Measurements from ENCODE around the gene ELFN2. TPM values are rescaled to one million over a fixed set of nuclear protein-coding genes. Genes with fewer than 3 reads are reported as not detected.

The ELFN2 gene
- total RNA-seq, 2 donors from 2014 or later: 0.41 to 2.0 TPM

- no peaks in the 10 kb centered on the region for H3K9me3 Mint-ChIP-seq
- ATAC-seq (no peak), DNase-seq (ENCODE audit: low spot score in 2 of 2) (no peak)
- H3K27ac Mint-ChIP-seq: no peak overlapping the region
- H3K36me3 Mint-ChIP-seq: no peaks in the 10 kb centered on the region
Observed at GRCh38 chr22:37460684-37461083, 33.4 kb upstream of the ELFN2 start.

DNA sequence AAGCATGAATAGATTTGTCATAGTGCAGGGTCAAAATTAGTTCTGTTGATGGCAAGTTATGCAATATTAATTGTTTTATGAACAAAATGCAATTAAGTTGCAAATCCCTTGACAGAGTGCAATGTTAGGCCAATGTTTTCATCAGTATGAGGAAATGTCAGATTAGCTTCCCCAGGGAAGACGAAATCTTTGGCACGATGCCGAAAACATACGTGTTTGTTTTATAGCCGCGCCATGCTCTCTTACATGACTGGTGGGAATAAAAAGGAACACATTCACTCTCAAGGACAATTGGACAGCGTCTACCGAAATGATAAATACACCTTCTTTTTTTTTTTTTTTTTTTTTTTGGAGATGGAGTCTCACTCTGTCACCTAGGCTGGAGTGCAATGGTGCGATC lies 31.9 kb upstream of the ELFN2 start:
- no peak overlapping the region for H3K27ac Mint-ChIP-seq
- DNase-seq (ENCODE audit: low spot score in 2 of 2) (no peak), ATAC-seq (no peak)
- H3K9me3 Mint-ChIP-seq: no peaks in the 10 kb centered on the region
- H3K36me3 Mint-ChIP-seq: no peaks in the 10 kb centered on the region

DNA sequence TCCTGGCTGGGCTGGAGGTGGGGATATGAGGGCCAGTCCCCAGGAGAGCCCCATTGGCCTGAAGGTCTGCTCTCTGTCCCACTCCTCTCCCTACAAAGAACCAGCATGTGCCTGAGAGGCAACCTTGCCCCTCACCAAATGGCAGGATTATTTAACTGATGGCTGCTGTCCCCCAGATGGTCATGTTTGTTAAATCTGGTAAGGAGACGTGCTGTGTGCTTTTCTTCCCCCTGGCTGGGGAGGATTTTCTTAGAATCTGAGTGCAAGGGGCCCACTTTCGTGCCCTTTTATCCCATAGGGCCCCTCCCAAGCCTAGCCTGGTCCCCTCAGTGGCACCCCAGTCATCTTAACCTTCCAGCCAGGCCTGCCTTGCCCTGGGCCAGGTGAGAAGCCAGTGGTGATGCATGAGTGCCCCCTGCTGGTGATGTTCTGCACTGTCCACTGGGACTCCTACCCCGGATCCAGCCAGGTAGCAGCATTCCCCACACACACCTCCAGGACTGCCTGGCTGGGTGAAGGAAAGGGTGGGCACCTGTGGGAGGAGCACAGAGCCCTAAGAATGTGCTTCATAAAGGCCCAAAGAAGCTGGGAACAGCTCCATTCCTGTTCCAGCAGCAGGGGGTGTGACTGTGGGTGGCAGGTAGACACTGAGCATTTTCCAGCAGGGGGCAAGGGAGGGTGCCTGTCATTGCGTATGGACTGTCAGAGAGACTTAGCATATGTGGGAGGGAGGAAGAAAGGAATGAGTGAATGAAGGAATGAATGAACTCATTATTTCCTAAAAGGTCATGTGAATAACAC lies 30.0 kb upstream of the ELFN2 start:
- peak; percentile 96 to 99 for ATAC-seq

DNA sequence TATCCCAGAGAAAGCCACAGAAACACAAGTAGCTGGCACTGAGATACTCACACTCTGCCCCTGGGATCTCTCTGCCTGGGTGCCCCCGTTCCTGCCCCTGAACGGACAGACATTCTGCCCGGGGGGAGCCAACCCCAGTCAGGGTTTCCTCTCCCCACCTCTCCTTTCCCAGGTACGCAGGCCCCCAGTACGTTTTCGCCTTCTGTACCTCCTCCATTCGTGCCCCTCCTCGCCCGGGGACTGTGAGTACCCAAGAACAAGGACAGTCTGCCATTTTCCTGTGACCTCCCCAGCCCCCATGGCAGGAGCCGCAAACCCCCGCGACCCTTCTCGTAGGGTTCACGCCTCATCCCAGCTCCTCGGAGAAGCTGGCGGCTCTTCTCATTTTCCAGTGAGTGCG lies 29.1 kb upstream of the ELFN2 start:
- no peaks in the 10 kb centered on the region for H3K9me3 Mint-ChIP-seq
- no peaks in the 10 kb centered on the region for H3K36me3 Mint-ChIP-seq
- DNase-seq (ENCODE audit: low spot score in 2 of 2) (no peak), ATAC-seq (no peak)
- H3K27ac Mint-ChIP-seq: no peak overlapping the region

More for the DNA sequence above, 30.0 kb upstream of the ELFN2 start:
- H3K27ac Mint-ChIP-seq: no peak overlapping the region
- no peaks in the 10 kb centered on the region for H3K36me3 Mint-ChIP-seq
- H3K9me3 Mint-ChIP-seq: no peaks in the 10 kb centered on the region
- peak; percentile 73 to 93 for DNase-seq (ENCODE audit: low spot score in 2 of 2)

DNA sequence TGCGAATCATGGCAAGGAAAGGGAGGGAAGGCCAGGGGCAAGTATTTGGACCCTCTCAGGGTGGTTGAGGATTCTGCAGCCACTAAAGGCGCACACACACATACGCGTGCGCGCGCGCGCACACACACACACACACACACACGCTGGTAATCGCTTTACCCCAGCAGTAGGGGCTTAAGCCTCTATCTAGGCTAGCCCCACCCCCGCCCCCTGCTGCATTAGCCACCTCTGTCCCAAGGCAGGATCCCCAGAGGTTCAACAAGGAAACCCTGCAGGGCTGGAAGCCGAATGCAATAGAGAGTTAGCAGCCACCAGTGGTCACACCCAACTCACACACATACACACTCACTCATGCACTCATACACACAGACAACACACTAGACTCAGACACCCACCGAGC lies 28.6 kb upstream of the ELFN2 start:
- H3K27ac Mint-ChIP-seq: no peak overlapping the region
- ATAC-seq (no peak), DNase-seq (ENCODE audit: low spot score in 2 of 2) (no peak)
- H3K9me3 Mint-ChIP-seq: no peaks in the 10 kb centered on the region
- no peaks in the 10 kb centered on the region for H3K36me3 Mint-ChIP-seq

DNA sequence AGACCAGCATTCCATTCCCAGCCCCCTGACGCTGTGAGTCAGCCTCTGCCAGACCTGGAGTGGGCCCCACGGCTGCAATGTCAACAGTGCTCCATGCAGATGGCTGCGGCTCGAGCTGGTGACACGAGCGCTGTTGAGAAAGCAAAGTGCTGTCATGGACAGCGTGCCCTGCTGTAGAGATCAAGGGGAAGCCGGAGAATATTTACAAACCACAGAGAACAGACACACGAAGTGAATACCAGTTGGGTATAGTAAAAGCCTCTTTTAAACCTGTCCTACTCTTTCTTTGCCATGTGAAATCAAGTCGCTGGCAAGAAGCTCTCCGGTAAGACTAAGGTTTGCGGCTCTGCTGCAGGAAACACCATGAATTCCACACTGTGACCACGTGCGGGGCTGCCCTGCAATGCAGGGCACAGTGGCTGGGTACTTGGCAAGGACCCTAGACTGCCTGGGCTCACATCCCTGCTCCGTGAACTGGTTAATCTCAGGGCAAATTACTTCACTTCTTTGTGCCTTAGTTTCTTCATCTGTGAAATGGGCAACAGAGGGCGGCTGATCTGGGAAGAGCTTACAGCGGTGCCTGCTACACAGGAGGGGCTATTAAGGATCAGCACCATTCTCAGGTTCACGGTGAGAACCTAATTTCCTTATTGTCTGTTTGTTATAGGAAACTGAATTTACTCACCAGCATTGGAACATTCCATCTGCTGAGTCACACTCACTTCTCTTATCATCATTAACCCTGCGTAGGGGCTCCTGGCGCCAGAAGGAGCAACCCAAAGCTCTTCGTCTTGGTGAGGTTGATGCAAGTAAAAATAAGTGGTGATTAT lies 27.8 kb upstream of the ELFN2 start:
- Mint-ChIP-seq H3K36me3 (no peaks in the 10 kb centered on the region), H3K27ac (no peak overlapping the region), H3K9me3 (no peaks in the 10 kb centered on the region)
- ATAC-seq (no peak), DNase-seq (ENCODE audit: low spot score in 2 of 2) (no peak)

- H3K9me3 Mint-ChIP-seq: no peaks in the 10 kb centered on the region
- no peak overlapping the region for H3K27ac Mint-ChIP-seq
- DNase-seq (ENCODE audit: low spot score in 2 of 2) (no peak), ATAC-seq (no peak)
- no peaks in the 10 kb centered on the region for H3K36me3 Mint-ChIP-seq
Observed at GRCh38 chr22:37453696-37454095, 26.4 kb upstream of the ELFN2 start.

GRCh38 chr22:37451218-37451617 lies 23.9 kb upstream of the ELFN2 start:
- DNase-seq (ENCODE audit: low spot score in 2 of 2) (no peak), ATAC-seq (no peak)
- Mint-ChIP-seq H3K27ac (no peak overlapping the region), H3K36me3 (no peaks in the 10 kb centered on the region), H3K9me3 (no peaks in the 10 kb centered on the region)

DNA sequence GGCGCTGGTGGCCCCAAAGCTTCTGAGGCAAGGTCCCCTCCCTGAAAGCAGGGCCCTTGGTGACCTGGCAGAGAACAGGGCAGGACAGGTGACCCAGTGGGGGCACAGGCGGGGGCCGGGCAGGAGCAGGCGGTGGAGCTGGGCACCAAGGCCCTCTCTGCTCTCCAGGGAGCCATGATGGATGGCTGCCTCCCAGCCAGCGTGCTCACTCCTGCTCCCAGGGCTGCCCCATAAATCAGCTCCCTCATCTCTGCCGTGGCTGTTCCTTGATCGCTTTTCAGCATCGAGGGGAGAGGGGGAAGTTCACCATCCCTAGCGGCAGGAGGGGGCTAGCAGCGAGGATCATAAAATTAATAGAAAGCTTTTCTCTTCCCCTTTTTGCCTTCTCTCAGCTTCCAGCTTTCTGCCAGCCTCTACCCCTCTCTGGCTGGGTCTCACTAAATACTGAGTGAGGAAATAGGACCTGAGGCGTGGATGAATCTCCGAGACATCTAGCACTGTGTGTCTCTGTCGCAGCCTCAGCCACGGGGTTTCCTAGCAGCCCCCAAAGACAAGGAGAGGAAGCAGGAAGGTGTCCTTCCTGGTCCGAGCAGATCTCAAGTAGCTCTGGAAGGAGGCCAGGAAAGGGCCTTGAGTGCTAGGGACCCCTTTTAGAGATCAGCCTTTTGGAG lies 22.2 kb upstream of the ELFN2 start:
- no peak for ATAC-seq
- no peak for DNase-seq (ENCODE audit: low spot score in 2 of 2)
- peak overlapping the region in 1 of 2 donors; percentile 82 for H3K27ac Mint-ChIP-seq
- no peaks in the 10 kb centered on the region for H3K9me3 Mint-ChIP-seq
- H3K36me3 Mint-ChIP-seq: no peaks in the 10 kb centered on the region

DNA sequence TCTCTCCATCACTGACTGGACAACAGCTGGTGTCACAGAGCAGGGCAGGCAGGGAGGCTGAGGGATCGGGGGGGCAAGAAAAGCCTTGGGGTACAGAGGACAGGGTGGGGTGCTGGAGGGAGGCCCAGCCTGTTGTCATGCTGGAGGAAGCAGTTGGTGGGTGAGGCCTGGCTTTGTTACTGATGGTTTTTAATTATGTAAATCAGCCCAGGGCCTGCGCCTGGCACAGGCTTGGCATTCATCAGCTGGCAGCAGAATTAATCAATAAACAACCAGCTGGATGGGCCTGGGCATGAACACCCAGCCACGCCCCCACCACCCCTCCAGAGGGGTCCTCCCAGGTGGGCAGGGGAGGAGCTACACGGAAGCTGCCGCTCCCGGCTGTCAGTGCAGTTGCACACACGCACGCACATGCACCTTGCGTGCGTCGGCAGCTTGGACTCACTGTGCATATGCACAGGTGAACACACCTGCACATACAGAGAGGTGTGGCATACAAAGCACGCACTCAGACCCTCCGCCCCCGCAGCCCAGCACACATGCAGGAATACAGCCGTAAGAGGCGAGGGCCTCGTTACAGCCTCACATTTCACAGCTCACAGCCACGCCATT lies 21.3 kb upstream of the ELFN2 start:
- Mint-ChIP-seq H3K9me3 (no peaks in the 10 kb centered on the region), H3K27ac (peak overlapping the region; percentile 24 to 51), H3K36me3 (no peaks in the 10 kb centered on the region)
- ATAC-seq (no peak), DNase-seq (ENCODE audit: low spot score in 2 of 2) (no peak)

GRCh38 chr22:37445501-37445900 lies 18.2 kb upstream of the ELFN2 start:
- Mint-ChIP-seq H3K27ac (no peak overlapping the region), H3K9me3 (peaks cover 0 to 6% of the 10 kb centered on the region in 2 donors), H3K36me3 (peaks cover 0 to 9% of the 10 kb centered on the region in 2 donors)
- ATAC-seq (no peak), DNase-seq (ENCODE audit: low spot score in 2 of 2) (no peak)

DNA sequence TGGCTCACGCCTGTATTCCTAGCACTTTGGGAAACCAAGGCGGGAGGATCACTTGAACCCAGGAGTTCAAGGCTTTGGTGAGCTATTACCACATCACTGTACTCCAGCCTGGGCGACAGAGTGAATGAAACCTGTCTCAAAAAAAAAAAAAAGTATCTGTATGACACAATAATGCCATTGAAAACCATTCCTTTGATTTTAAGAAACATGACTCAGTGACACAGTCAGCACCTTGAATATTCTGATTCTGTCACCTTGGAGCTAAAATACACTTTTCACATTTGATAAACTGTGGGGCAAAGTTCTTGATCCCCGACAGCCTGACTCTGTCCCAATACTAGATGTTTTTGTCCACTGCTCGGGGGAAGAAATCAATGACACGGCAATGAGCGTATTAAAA lies 16.7 kb upstream of the ELFN2 start:
- ATAC-seq: peak; percentile 73 to 86
- no peak for DNase-seq (ENCODE audit: low spot score in 2 of 2)
- H3K36me3 Mint-ChIP-seq: peaks cover 0 to 9% of the 10 kb centered on the region in 2 donors
- H3K9me3 Mint-ChIP-seq: peaks cover 0 to 6% of the 10 kb centered on the region in 2 donors
- no peak overlapping the region for H3K27ac Mint-ChIP-seq

DNA sequence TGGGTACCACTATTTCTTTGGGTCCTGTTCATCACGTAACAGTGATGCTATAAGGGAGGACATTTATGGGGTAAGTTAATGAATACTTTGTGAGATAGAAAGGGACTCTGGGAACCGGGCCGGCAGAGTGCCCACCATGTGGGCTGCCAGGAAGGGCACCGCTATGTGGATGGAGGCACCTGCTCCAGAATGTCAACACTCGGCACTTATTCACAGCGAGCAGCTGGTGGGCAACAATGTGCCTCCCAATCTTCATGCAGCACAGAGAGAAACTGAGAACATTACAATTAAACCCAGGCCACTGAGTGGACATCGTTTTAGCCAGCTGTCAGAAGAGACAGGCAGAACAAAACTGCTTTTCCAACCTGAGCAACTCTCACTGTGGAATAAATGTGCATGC lies 15.8 kb upstream of the ELFN2 start:
- H3K9me3 Mint-ChIP-seq: peaks cover 0 to 6% of the 10 kb centered on the region in 2 donors
- H3K27ac Mint-ChIP-seq: no peak overlapping the region
- ATAC-seq (no peak), DNase-seq (ENCODE audit: low spot score in 2 of 2) (no peak)
- peaks cover 0 to 9% of the 10 kb centered on the region in 2 donors for H3K36me3 Mint-ChIP-seq

DNA sequence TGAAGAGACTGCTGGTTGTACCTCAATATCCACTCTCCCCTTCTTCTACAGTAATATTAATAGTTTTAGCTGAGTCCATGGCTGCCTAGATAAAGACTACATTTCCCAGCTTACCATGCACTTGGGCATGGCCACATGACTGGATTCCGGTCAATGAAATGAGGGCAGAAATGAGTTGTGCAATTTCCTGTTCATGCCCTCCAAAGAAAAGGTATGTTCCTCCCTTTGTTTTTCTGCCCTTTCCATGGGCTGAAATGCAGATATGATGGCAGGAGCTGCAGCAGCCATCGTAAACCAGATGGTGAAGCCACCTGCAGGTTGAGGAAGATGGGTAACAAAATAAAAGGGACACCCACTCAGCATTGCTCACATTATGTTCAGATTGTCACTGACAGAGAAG lies 15.3 kb upstream of the ELFN2 start:
- peaks cover 0 to 9% of the 10 kb centered on the region in 2 donors for H3K36me3 Mint-ChIP-seq
- peaks cover 0 to 6% of the 10 kb centered on the region in 2 donors for H3K9me3 Mint-ChIP-seq
- ATAC-seq: peak; percentile 40 to 71
- no peak overlapping the region for H3K27ac Mint-ChIP-seq
- no peak for DNase-seq (ENCODE audit: low spot score in 2 of 2)

GRCh38 chr22:37442135-37442534 lies 14.9 kb upstream of the ELFN2 start:
- Mint-ChIP-seq H3K27ac (no peak overlapping the region), H3K36me3 (peaks cover 0 to 9% of the 10 kb centered on the region in 2 donors), H3K9me3 (peaks cover 0 to 6% of the 10 kb centered on the region in 2 donors)
- no peak for DNase-seq (ENCODE audit: low spot score in 2 of 2)
- ATAC-seq: no peak

DNA sequence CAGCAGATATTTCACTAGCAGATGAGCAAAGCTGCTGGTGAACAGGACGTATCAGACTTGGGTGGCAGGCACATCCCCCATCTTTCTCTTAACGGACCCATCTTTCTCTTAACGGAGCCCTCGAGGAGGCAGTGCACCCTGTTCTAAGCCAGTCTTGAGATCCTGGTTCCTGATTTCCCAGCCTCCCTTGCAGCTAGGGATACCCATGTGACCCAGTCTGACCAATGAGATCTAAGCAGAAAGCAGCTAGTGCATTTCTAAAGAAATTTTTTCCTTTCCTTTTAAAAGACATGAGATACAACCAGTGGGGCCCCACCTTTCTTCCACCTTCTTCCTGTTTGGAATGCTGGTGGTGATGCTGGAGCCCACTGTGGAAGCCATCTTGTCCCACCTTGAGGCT lies 13.6 kb upstream of the ELFN2 start:
- Mint-ChIP-seq H3K27ac (no peak overlapping the region), H3K9me3 (peaks cover 0 to 6% of the 10 kb centered on the region in 2 donors)
- ATAC-seq: no peak

GRCh38 chr22:37439347-37439746 lies 12.1 kb upstream of the ELFN2 start:
- Mint-ChIP-seq H3K36me3 (peaks cover 0 to 9% of the 10 kb centered on the region in 2 donors), H3K9me3 (peaks cover 0 to 6% of the 10 kb centered on the region in 2 donors), H3K27ac (no peak overlapping the region)
- ATAC-seq (no peak), DNase-seq (ENCODE audit: low spot score in 2 of 2) (no peak)

More for the DNA sequence above, 13.6 kb upstream of the ELFN2 start:
- DNase-seq (ENCODE audit: low spot score in 2 of 2): no peak
- peaks cover 0 to 9% of the 10 kb centered on the region in 2 donors for H3K36me3 Mint-ChIP-seq
